ENCODE data around the gene SEMA3E. TPM values are rescaled to one million over a fixed set of nuclear protein-coding genes. Genes with fewer than 3 reads are reported as not detected.
A peak's percentile ranks its signal among the peaks of the same experiment; 100 is the strongest.

The SEMA3E gene
- total RNA-seq, 1 donor from 2014 or later: 4.6 TPM

- H3K4me1 Mint-ChIP-seq (ENCODE audit: low read depth, unreplicated experiment): peaks cover 5% of the 10 kb centered on the region
- H4K20me1 ChIP-seq (ENCODE audit: insufficient read depth, low read length): no peaks in the 10 kb centered on the region
- no peaks in the 10 kb centered on the region for H3K36me3 Mint-ChIP-seq (ENCODE audit: low read depth, unreplicated experiment)
- H3K27me3 ChIP-seq (ENCODE audit: insufficient read depth, low read length): no peaks in the 10 kb centered on the region
- H3K79me2 ChIP-seq (ENCODE audit: insufficient read depth, low read length): no peaks in the 10 kb centered on the region
- no peak overlapping the region for H3K27ac Mint-ChIP-seq (ENCODE audit: unreplicated experiment)
- H3K9ac ChIP-seq (ENCODE audit: low read length): no peak overlapping the region
- no peaks in the 10 kb centered on the region for H3K4me1 ChIP-seq (ENCODE audit: insufficient read depth, low read length)
- H3K4me2 ChIP-seq (ENCODE audit: low read length): no peak overlapping the region
- DNase-seq (ENCODE audit: low read depth): peak; percentile 57
- H3K36me3 ChIP-seq (ENCODE audit: insufficient read depth, low read length): no peaks in the 10 kb centered on the region
- H3K4me3 Mint-ChIP-seq (ENCODE audit: unreplicated experiment): no peak overlapping the region
- no peak overlapping the region for H3K27ac ChIP-seq (ENCODE audit: low read depth, low read length)
- H3K27me3 Mint-ChIP-seq (ENCODE audit: low read depth, unreplicated experiment): no peaks in the 10 kb centered on the region
- TF ChIP-seq CTCF (IDR thresholded peaks at IDR 0.05; ENCODE audit: insufficient read depth, low read depth, low read length) (no peak), EZH2 (IDR thresholded peaks at IDR 0.05; ENCODE audit: insufficient read depth, low read length) (no peak)
- H3K9me3 ChIP-seq (ENCODE audit: insufficient read depth, low read depth, low read length): no peaks in the 10 kb centered on the region
- no peaks in the 10 kb centered on the region for H3K9me3 Mint-ChIP-seq (ENCODE audit: unreplicated experiment)
- no peak overlapping the region for H3K4me3 ChIP-seq (ENCODE audit: insufficient read depth, low read depth, low read length)
- H2AFZ ChIP-seq (ENCODE audit: low read depth, low read length): no peak overlapping the region
- no peak for FAIRE-seq
These were observed 235.5 kb downstream of the SEMA3E start for GRCh38 chr7:83413424-83413823.

- peak; percentile 36 for DNase-seq (ENCODE audit: low read depth)
- Histone ChIP-seq H2AFZ (ENCODE audit: low read depth, low read length) (no peak overlapping the region), H3K4me1 (ENCODE audit: insufficient read depth, low read length) (no peaks in the 10 kb centered on the region), H3K4me3 (ENCODE audit: insufficient read depth, low read depth, low read length) (no peak overlapping the region), H3K9ac (ENCODE audit: low read length) (no peak overlapping the region), H3K27ac (ENCODE audit: low read depth, low read length) (no peak overlapping the region), H3K4me2 (ENCODE audit: low read length) (no peak overlapping the region), H3K27me3 (ENCODE audit: insufficient read depth, low read length) (no peaks in the 10 kb centered on the region), H4K20me1 (ENCODE audit: insufficient read depth, low read length) (no peaks in the 10 kb centered on the region), H3K79me2 (ENCODE audit: insufficient read depth, low read length) (no peaks in the 10 kb centered on the region), H3K36me3 (ENCODE audit: insufficient read depth, low read length) (no peaks in the 10 kb centered on the region), H3K9me3 (ENCODE audit: insufficient read depth, low read depth, low read length) (no peaks in the 10 kb centered on the region)
- no peak overlapping the region for H3K27ac Mint-ChIP-seq (ENCODE audit: unreplicated experiment)
- no peaks in the 10 kb centered on the region for H3K36me3 Mint-ChIP-seq (ENCODE audit: low read depth, unreplicated experiment)
- FAIRE-seq: peak; percentile 5
- H3K4me3 Mint-ChIP-seq (ENCODE audit: unreplicated experiment): no peak overlapping the region
- H3K27me3 Mint-ChIP-seq (ENCODE audit: low read depth, unreplicated experiment): no peaks in the 10 kb centered on the region
- H3K9me3 Mint-ChIP-seq (ENCODE audit: unreplicated experiment): no peaks in the 10 kb centered on the region
- TF ChIP-seq EZH2 (IDR thresholded peaks at IDR 0.05; ENCODE audit: insufficient read depth, low read length): no peak
- peak; percentile 54 for TF ChIP-seq CTCF (IDR thresholded peaks at IDR 0.05; ENCODE audit: insufficient read depth, low read depth, low read length)
- H3K4me1 Mint-ChIP-seq (ENCODE audit: low read depth, unreplicated experiment): peaks cover 5% of the 10 kb centered on the region
These were observed 237.8 kb downstream of the SEMA3E start for GRCh38 chr7:83410989-83411591.

GRCh38 chr7:83394776-83395175, 254.2 kb downstream of the SEMA3E start:
- H3K9ac ChIP-seq (ENCODE audit: low read length): no peak overlapping the region
- H4K20me1 ChIP-seq (ENCODE audit: insufficient read depth, low read length): no peaks in the 10 kb centered on the region
- FAIRE-seq: no peak
- no peaks in the 10 kb centered on the region for H3K27me3 Mint-ChIP-seq (ENCODE audit: low read depth, unreplicated experiment)
- H3K79me2 ChIP-seq (ENCODE audit: insufficient read depth, low read length): no peaks in the 10 kb centered on the region
- no peak overlapping the region for H3K4me2 ChIP-seq (ENCODE audit: low read length)
- no peaks in the 10 kb centered on the region for H3K36me3 ChIP-seq (ENCODE audit: insufficient read depth, low read length)
- H3K9me3 ChIP-seq (ENCODE audit: insufficient read depth, low read depth, low read length): no peaks in the 10 kb centered on the region
- no peak overlapping the region for H2AFZ ChIP-seq (ENCODE audit: low read depth, low read length)
- no peak for DNase-seq (ENCODE audit: low read depth)
- no peaks in the 10 kb centered on the region for H3K27me3 ChIP-seq (ENCODE audit: insufficient read depth, low read length)
- no peaks in the 10 kb centered on the region for H3K4me1 ChIP-seq (ENCODE audit: insufficient read depth, low read length)
- H3K9me3 Mint-ChIP-seq (ENCODE audit: unreplicated experiment): no peaks in the 10 kb centered on the region
- no peak for TF ChIP-seq CTCF (IDR thresholded peaks at IDR 0.05; ENCODE audit: insufficient read depth, low read depth, low read length)
- TF ChIP-seq EZH2 (IDR thresholded peaks at IDR 0.05; ENCODE audit: insufficient read depth, low read length): no peak
- H3K4me3 ChIP-seq (ENCODE audit: insufficient read depth, low read depth, low read length): no peak overlapping the region
- H3K36me3 Mint-ChIP-seq (ENCODE audit: low read depth, unreplicated experiment): no peaks in the 10 kb centered on the region
- no peak overlapping the region for H3K4me3 Mint-ChIP-seq (ENCODE audit: unreplicated experiment)
- no peak overlapping the region for H3K27ac Mint-ChIP-seq (ENCODE audit: unreplicated experiment)
- H3K4me1 Mint-ChIP-seq (ENCODE audit: low read depth, unreplicated experiment): no peaks in the 10 kb centered on the region
- no peak overlapping the region for H3K27ac ChIP-seq (ENCODE audit: low read depth, low read length)

All from astrocyte (in vitro differentiated cells and primary cell).